Right atrium auricular region (tissue), 2 donors: ENCODE measurements around the gene BSCL2. TPM values are rescaled to one million over a fixed set of nuclear protein-coding genes. Genes with fewer than 3 reads are reported as not detected.
"Not testable (repeated sequence)": the region's sequence is repeated elsewhere in the genome, so short reads cannot be mapped to it uniquely, and the experiment has no call there.

Source experiments
- DNase-seq: peaks from one replicate; pipeline ENCODE4 v3.0.0-alpha.2; 2019; ENCODE audit warnings: low spot score
- H3K27ac ChIP-seq, 2 donors: fragments of 200-600 bp; sonication (generic); 1 replicate in 1 of 2; 2 replicates in 1 of 2; pipeline ENCODE4 v1.5.1; 2016 to 2019
- H3K27me3 ChIP-seq, 2 donors: fragments of 200-600 bp; sonication (generic); one replicate each; pipeline versions ENCODE4 v1.5.1 to v1.6.0; 2017 to 2019
- H3K36me3 ChIP-seq: fragments of 200-600 bp; sonication (generic); one replicate; pipeline ENCODE4 v1.5.1; 2016
- H3K4me1 ChIP-seq, 2 donors: fragments of 200-600 bp; sonication (generic); one replicate each; pipeline versions ENCODE4 v1.5.1 to v1.6.0; 2017 to 2019
- H3K4me3 ChIP-seq, 2 donors: fragments of 200-600 bp; sonication (generic); 1 replicate in 1 of 2; 2 replicates in 1 of 2; pipeline ENCODE4 v1.5.1; 2017 to 2019; ENCODE audit warnings: mild to moderate bottlenecking in 1 of 2, moderate library complexity in 1 of 2
- H3K9me3 ChIP-seq, 2 donors: fragments of 200-600 bp; sonication (generic); one replicate each; pipeline ENCODE4 v1.5.1; 2019
- total RNA-seq, 2 donors: library from RNA; depleted of rRNA; stranded (reverse); fragments of >200 nt; gene quantifications; one replicate each; pipeline ENCODE4 v1.1.0, GENCODE V29; 2016
- TF ChIP-seq, protein P1 (sequence below), 2 donors: fragments of 200-600 bp; sonication (generic); IDR thresholded peaks; one replicate each; pipeline ENCODE4 v1.5.1; 2019; ENCODE audit warnings: antibody characterized with exemption in 2 of 2

BSCL2 gene
- total RNA-seq, 2 donors from 2014 or later: 18.6 to 23.0 TPM

DNA sequence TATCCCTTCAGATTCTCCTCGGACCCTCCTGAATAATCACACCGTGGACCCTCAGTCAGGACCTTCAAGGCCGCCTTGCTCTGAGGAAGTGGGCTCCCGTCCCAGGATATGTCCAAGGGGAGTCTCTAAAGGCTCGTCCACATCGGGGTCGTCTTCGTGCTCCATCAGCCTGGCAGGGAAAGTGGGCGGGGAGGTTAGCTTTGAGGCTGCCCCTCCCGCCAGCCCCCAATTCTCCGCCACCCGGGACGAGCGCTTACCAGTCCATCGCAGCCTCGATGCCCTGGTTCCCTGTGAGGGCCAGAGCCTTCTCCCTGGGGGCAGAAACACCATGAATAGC, 28.8 kb downstream of the BSCL2 start:
- H3K27me3 ChIP-seq: no peaks in the 10 kb centered on the region
- H3K4me3 ChIP-seq: peak overlapping the region; percentile 82 to 95
- peak overlapping the region; percentile 80 to 88 for H3K27ac ChIP-seq
- H3K9me3 ChIP-seq: no peaks in the 10 kb centered on the region
- TF ChIP-seq, protein P1, sequence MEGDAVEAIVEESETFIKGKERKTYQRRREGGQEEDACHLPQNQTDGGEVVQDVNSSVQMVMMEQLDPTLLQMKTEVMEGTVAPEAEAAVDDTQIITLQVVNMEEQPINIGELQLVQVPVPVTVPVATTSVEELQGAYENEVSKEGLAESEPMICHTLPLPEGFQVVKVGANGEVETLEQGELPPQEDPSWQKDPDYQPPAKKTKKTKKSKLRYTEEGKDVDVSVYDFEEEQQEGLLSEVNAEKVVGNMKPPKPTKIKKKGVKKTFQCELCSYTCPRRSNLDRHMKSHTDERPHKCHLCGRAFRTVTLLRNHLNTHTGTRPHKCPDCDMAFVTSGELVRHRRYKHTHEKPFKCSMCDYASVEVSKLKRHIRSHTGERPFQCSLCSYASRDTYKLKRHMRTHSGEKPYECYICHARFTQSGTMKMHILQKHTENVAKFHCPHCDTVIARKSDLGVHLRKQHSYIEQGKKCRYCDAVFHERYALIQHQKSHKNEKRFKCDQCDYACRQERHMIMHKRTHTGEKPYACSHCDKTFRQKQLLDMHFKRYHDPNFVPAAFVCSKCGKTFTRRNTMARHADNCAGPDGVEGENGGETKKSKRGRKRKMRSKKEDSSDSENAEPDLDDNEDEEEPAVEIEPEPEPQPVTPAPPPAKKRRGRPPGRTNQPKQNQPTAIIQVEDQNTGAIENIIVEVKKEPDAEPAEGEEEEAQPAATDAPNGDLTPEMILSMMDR (IDR thresholded peaks at IDR 0.05): no peak
- peaks cover 0 to 23% of the 10 kb centered on the region in 2 donors for H3K4me1 ChIP-seq
- DNase-seq: no peak
- peaks cover 21% of the 10 kb centered on the region for H3K36me3 ChIP-seq

DNA sequence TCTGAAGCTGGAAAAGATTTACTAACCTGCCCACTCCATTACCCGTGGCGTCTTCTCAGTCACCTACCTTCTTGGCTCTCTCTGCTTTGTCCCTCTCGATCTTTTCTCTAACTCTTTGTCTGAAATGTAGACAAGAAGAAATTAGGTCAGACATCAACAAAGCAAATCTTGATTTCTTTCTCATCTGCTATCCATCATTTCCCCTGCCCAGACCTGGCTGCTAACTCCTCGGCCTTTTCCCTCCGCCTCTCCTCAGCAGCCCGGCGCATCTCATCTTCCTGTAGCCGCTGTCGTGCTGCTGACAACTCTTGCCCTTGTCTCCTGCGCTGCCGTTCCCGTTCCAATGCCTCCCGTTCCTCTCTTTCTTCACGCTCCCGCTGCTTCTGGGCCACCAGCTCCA, 29.5 kb downstream of the BSCL2 start:
- H3K36me3 ChIP-seq: peaks cover 21% of the 10 kb centered on the region
- no peak overlapping the region for H3K27ac ChIP-seq
- TF ChIP-seq, protein P1 (IDR thresholded peaks at IDR 0.05): no peak
- no peaks in the 10 kb centered on the region for H3K27me3 ChIP-seq
- no peaks in the 10 kb centered on the region for H3K9me3 ChIP-seq
- no peak overlapping the region for H3K4me3 ChIP-seq
- H3K4me1 ChIP-seq: peaks cover 0 to 27% of the 10 kb centered on the region in 2 donors
- no peak for DNase-seq

DNA sequence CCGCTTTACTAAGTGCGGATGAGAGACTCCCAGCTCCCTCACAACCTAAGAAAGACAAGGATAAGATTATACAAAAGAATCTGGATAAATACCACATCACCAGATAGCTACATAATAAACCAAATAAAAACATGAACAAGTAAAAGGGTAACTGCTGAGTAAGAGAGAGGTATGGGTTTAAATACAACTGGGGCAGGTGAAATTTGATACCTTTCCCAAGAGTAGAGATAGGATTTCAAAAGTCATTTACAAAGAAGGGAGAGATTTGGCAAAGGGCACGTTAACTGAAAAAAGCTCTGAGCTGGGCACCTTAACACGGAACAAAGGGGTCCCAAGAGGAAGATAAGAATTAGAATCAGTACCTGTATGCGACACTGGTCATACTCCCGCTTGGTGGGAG, 30.1 kb downstream of the BSCL2 start:
- no peak for DNase-seq
- TF ChIP-seq, protein P1 (IDR thresholded peaks at IDR 0.05): no peak
- no peak overlapping the region for H3K4me3 ChIP-seq
- peaks cover 0 to 33% of the 10 kb centered on the region in 2 donors for H3K4me1 ChIP-seq
- no peaks in the 10 kb centered on the region for H3K9me3 ChIP-seq
- no peaks in the 10 kb centered on the region for H3K27me3 ChIP-seq
- peaks cover 21% of the 10 kb centered on the region for H3K36me3 ChIP-seq
- no peak overlapping the region for H3K27ac ChIP-seq

DNA sequence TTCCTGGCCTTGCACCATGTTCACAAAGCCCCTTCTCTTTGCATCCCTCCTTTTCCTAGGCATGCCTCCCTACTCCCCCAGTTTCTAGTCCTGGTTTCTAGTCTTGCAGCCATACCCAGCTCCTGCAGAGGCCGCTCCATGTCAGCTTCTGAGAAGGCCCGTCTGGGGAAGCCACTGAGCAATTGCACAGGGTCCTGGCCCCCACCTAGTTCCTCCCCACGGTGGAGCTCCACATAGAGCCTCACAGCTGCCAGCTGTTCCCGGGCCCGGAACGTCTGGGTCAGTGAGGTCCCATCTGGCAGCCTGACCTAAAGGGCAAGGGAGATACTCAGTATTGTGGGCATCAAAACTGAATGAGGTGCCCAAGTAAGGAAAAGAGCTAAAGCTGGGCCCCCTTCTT, 30.5 kb downstream of the BSCL2 start:
- H3K4me3 ChIP-seq: no peak overlapping the region
- no peak for DNase-seq
- H3K27ac ChIP-seq: no peak overlapping the region
- H3K36me3 ChIP-seq: peaks cover 21% of the 10 kb centered on the region
- H3K4me1 ChIP-seq: peaks cover 0 to 34% of the 10 kb centered on the region in 2 donors
- TF ChIP-seq, protein P1 (IDR thresholded peaks at IDR 0.05): no peak
- H3K9me3 ChIP-seq: no peaks in the 10 kb centered on the region
- no peaks in the 10 kb centered on the region for H3K27me3 ChIP-seq

DNA sequence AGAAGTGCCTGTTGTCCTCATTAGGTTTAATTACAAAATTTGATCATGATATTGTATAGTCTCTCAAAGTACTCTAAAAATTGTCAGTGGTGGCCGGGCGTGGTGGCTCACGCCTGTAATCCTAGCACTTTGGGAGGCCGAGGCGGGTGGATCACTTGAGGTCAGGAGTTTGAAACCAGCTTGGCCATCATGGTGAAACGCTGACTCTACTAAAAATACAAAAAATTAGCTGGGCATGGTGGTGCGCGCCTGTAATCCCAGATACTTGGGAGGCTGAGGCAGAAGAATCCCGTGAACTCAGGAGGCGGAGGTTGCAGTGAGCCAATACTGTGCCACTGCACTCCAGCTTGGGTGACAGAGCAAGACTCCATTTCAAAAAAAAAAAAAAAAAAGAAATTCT, 31.8 kb downstream of the BSCL2 start:
- not testable (repeated sequence) for DNase-seq, H3K4me3 ChIP-seq, H3K27me3 ChIP-seq, H3K27ac ChIP-seq, H3K9me3 ChIP-seq
- H3K4me1 ChIP-seq: peaks cover 0 to 43% of the 10 kb centered on the region in 2 donors
- H3K36me3 ChIP-seq: peaks cover 21% of the 10 kb centered on the region

DNA sequence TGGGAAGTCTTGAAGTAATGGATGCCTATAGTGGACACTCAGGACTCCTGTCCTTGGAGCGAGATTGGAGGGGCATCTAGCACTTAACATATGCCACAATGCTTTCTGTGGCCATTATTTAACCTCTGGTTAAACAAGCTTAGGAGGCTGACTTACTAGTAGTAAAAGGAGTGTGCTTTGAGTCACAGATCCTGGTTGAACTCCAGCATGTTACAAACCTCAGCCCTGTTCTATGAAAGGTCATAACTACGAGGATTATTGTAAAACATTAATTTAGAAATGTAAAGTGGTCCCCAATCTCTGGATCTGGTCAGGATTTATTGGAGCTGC, 34.1 kb downstream of the BSCL2 start:
- Histone ChIP-seq H3K36me3 (peaks cover 21% of the 10 kb centered on the region), H3K27me3 (no peaks in the 10 kb centered on the region), H3K4me3 (no peak overlapping the region), H3K4me1 (peaks cover 0 to 32% of the 10 kb centered on the region in 2 donors), H3K27ac (no peak overlapping the region), H3K9me3 (no peaks in the 10 kb centered on the region)
- no peak for DNase-seq
- TF ChIP-seq, protein P1 (IDR thresholded peaks at IDR 0.05): no peak
